Transverse colon (tissue), 4 donors: ENCODE results near the gene XPC.

Source experiments
- EP300 ChIP-seq: sonication (generic); formaldehyde crosslinking; IDR thresholded peaks from one replicate; pipeline ENCODE4 v1.6.1; 2017; ENCODE audit warnings: antibody characterized with exemption, low read depth
- POLR2A ChIP-seq: fragments of 450-650 bp; IDR thresholded peaks from one replicate; pipeline ENCODE4 v1.6.1; 2016; ENCODE audit warnings: antibody characterized with exemption, mild to moderate bottlenecking, moderate library complexity
- POLR2AphosphoS5 ChIP-seq, 3 donors: sonication (generic); formaldehyde crosslinking; IDR thresholded peaks; one replicate each; pipeline ENCODE4 v1.6.1; 2016; ENCODE audit warnings: antibody characterized with exemption in 3 of 3
- TF ChIP-seq, protein P1 (sequence below), 5 experiments: fragments of 200-600 bp in 3 of 5; fragments of 450-650 bp in 2 of 5; sonication (generic) in 3 of 5; IDR thresholded peaks; 1 replicate in 2 of 5; 2 replicates in 3 of 5; pipeline ENCODE4 v1.5.1; 2016 to 2017; ENCODE audit warnings: antibody characterized with exemption in 5 of 5, inconsistent platforms in 3 of 5, mild to moderate bottlenecking in 2 of 5, moderate library complexity in 1 of 5

DNA sequence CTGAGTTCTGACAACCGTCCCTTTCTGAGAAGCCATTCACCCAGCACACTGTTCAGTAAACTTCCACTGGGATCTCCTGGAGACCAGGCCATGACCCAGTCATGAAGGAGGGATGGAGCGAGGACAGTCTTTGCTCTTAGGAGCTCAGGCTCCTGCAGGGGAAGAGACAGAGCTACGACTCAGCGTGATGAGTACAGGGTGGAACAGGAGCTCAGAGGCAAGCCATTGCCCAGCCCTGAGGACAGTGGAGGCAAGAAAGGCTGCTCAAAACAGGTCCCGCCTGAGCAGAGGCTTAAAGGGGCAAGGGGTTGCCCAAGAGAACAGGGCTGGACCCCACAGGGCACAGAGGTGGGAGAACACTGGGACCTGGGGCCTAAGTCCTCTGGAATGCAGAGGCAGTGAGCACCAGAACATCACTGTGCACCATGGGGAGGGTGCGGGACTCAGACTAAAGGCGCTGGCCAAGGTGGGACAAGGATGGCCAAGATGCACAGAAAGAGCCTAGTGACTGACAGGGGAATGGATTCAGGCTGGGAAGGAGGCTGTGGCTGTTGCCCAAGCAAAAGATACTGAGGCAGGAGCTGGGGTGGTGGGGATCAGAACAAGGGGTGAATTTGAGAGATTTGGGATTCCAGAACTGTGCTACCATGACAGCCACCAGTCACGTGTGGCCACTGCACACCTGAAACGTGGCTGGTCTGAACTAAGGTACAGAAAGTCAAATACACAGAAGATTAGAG is 27.7 kb downstream of the XPC start:
- TF ChIP-seq POLR2A (no peak), POLR2AphosphoS5 (IDR thresholded peaks at IDR 0.05) (no peak), EP300 (no peak)
- TF ChIP-seq, protein P1, sequence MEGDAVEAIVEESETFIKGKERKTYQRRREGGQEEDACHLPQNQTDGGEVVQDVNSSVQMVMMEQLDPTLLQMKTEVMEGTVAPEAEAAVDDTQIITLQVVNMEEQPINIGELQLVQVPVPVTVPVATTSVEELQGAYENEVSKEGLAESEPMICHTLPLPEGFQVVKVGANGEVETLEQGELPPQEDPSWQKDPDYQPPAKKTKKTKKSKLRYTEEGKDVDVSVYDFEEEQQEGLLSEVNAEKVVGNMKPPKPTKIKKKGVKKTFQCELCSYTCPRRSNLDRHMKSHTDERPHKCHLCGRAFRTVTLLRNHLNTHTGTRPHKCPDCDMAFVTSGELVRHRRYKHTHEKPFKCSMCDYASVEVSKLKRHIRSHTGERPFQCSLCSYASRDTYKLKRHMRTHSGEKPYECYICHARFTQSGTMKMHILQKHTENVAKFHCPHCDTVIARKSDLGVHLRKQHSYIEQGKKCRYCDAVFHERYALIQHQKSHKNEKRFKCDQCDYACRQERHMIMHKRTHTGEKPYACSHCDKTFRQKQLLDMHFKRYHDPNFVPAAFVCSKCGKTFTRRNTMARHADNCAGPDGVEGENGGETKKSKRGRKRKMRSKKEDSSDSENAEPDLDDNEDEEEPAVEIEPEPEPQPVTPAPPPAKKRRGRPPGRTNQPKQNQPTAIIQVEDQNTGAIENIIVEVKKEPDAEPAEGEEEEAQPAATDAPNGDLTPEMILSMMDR (IDR thresholded peaks at IDR 0.05) = no peak
